Stimulated activated CD4-positive, alpha-beta T cell treated with anti-CD3 and anti-CD28 coated beads, Interleukin-1b, Interleukin-23, amount 100 ng/mL, for 24 hours (primary cell): ENCODE measurements around the gene NXN.
"Not testable (repeated sequence)": the region's sequence is repeated elsewhere in the genome, so short reads cannot be mapped to it uniquely, and the experiment has no call there.

Experiments used
- DNase-seq, 4 experiments: peaks; one replicate each; pipeline ENCODE4 v3.0.0-alpha.2; 2020; ENCODE audit warnings: low read depth in 4 of 4, low spot score in 1 of 4

The NXN gene

DNA sequence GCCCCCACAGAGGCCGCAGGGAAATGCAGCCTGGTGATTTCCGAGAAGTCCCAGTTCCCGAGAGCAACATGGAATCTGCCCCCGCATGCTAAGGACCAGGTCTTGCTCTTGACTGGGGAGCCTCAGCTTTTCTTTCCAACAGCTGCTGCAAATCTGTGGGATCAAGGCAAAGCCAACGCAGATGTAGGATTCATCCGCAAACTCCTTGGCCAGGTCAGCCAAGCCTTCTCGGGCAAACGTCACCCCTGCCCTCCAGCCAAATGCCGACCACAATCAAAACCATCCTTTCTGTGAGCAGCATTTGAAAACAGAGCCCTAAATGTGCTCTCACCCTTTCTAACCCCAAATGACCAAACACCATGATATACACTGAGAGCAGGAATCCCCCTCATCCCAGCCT, 143.4 kb downstream of the NXN start:
- no peak for DNase-seq

DNA sequence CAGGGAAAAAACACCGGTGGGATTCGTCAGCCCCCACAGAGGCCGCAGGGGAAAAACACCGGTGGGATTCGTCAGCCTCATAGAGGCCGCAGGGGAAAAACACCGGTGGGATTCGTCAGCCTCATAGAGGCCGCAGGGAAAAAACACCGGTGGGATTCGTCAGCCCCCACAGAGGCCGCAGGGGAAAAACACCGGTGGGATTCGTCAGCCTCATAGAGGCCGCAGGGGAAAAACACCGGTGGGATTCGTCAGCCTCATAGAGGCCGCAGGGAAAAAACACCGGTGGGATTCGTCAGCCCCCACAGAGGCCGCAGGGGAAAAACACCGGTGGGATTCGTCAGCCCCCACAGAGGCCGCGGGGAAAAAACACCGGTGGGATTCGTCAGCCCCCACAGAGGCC, 143.9 kb downstream of the NXN start:
- not testable (repeated sequence) for DNase-seq

DNA sequence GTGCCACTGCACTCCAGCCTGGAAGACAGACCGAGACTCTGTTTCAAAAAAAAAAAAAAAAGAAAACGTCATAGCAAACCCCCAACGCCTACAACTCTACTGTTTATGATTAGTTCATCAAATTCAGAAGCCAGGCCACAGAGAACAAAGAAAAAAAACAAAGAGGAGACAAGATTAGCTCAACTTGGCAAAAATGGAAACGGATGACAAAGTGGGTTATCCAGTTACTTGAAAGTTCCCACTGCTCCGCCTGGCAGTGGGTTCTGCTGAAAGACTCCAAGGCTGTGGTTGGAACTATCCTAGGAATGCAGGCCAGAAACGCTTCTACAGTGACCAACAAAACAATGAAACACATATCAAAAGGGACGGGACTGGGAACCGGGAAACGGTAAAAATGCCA, 144.3 kb downstream of the NXN start:
- DNase-seq: no peak

DNA sequence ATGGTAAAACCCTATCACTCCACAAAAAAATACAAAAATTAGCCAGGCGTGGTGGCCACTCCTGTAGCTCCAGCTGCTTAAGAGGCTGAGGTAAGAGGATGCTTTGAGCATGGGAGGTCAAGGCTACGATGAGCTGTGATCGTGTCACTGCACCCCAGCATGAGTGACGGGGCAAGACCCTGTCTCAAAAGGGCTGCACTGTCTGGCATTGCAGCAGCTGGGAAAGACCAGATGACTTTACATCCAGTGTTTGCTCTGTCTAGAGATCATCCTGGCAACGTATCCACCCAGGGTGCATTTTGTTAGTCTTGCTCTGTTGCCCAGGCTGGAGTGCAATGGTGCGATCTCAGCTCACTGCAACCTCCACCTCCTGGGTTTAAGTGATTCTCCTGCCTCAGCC, 145.4 kb downstream of the NXN start:
- DNase-seq: no peak

- DNase-seq: no peak
Measured at GRCh38 chr17:830950-831349, 148.6 kb downstream of the NXN start.

- DNase-seq: no peak
Measured at GRCh38 chr17:830381-830780, 149.2 kb downstream of the NXN start.

DNA sequence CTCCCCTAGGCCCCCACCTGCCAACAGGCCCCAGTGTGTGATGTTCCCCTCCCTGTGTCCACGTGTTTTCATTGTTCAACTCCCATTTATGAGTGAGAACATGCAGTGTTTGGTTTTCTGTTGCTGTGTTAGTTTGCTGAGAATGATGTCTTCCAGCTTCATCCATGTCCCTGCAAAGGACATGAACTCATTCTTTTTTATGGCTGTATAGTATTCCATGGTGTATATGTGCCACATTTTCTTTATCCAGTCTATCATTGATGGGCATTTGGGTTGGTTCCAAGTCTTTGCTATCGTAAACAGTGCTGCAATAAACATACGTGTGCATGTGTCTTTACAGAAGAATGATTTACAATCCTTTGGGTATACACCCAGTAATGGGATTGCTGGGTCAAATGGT, 150.0 kb downstream of the NXN start:
- DNase-seq: not testable (repeated sequence)

DNA sequence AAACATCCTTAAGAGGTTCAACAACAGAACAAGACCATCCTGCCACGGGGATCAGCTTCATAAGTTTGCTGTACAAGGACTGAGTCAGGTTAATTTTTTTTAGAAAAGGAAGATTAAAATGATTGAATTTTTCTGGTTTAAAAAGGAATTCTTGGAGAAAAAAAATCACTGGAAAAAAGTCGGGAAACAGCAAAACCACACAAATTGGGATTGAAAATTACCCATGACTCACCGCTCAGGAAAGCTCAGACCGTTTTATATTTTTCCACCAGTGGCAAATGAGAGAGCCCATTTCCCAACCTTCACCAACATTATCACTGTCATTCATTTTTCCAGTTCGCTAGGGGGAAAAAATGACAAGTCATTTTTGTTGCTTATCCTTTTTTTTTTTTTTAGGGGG, 150.8 kb downstream of the NXN start:
- no peak for DNase-seq

GRCh38 chr17:826778-827177, 152.8 kb downstream of the NXN start:
- no peak for DNase-seq

DNA sequence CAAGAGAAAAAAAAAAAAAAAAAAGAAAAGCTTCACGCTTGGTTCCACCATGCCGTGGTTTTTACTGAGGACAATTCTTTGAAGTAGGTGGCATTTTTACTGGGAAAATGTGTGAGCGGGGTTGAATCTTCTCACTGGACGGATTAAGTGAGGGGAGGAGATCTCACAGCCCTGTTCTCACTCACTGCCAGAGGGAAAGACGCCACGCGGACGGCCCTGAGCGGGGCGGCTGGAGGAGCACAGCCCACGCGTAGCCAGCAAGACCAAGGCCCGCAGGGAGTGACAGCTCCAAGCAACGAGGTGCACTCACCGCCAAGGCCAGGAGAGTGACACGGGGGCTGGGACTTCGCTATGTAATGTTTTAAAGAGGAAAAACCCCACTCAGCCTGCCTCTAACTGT, 154.4 kb downstream of the NXN start:
- no peak for DNase-seq

GRCh38 chr17:824378-824777, 155.2 kb downstream of the NXN start:
- DNase-seq: no peak

DNA sequence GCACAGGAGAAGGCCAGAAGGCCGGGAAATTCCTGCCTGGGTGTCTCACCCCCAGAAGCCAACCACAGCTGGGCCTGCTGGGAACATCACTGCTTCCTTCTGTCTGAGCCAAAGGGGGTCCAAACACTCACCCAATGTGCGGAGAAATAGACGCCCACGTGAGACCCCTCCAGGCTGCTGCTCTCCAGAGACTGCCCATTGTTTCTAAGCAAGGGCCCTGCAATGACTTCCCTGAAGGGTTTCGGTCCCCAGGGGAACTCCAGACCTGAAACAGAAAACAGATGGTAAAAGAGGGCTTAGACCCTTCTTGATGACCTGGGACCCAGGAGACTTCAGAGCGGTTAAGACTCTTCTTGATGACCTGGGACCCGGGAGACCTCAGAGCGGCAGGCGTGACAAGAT, 156.1 kb downstream of the NXN start:
- no peak for DNase-seq

GRCh38 chr17:819251-819650, 160.3 kb downstream of the NXN start:
- DNase-seq: no peak

DNA sequence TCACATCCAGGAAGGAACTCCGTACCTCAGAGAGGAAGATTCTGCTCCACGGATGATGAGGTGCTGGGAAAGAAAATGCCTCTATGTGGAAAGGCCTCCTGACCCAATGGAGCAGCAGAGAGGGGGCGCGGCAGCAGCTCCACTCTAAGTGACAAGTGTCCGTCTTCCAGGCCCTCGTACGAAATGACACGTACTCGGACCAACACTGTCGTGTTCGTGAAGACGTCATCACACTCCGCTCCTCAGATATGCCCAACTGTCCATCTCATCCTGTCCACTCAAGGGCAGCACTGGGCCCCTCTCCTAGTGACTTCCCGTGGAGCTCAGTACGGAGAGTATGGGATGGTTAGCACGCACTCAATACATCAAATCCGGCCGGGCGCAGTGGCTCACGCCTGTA, 165.2 kb downstream of the NXN start:
- no peak for DNase-seq

- no peak for DNase-seq
Measured at GRCh38 chr17:812638-813204, 166.9 kb downstream of the NXN start.

DNA sequence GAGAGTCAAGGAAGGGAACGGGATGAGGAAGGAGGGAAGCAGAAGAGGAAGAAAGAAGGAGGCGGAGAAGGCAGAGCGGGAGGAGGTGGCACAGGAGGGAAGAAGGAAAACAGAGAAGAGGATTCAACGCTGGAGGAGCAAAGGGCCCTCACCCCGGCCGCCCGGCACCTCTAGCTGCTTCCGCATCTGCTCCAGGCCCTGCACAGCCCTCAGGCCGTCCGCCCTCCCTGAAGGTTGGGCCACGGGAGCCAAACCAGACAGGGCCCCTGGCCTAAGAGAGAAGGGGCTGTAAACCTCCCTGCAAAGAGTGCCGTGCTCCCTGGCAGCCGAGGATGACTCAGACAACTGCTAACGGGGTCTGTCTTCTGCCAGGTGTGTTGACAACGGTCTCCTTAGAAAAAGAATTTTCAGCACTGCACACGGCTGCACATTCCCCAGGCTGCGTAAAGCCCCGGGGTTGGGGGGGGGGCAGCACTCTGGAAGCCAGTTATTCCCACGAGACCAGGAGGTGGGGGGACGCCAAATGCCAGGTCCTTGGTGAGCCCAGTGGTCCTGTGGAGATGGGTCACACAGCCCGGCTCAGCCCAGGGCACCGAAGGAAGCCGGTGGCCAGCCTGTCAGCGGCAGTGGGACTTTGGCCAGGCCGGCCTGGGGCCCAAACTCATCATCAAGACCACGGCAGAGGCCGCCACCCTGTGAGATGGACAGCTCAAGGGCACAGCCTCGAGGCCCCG, 168.4 kb downstream of the NXN start:
- no peak for DNase-seq

DNA sequence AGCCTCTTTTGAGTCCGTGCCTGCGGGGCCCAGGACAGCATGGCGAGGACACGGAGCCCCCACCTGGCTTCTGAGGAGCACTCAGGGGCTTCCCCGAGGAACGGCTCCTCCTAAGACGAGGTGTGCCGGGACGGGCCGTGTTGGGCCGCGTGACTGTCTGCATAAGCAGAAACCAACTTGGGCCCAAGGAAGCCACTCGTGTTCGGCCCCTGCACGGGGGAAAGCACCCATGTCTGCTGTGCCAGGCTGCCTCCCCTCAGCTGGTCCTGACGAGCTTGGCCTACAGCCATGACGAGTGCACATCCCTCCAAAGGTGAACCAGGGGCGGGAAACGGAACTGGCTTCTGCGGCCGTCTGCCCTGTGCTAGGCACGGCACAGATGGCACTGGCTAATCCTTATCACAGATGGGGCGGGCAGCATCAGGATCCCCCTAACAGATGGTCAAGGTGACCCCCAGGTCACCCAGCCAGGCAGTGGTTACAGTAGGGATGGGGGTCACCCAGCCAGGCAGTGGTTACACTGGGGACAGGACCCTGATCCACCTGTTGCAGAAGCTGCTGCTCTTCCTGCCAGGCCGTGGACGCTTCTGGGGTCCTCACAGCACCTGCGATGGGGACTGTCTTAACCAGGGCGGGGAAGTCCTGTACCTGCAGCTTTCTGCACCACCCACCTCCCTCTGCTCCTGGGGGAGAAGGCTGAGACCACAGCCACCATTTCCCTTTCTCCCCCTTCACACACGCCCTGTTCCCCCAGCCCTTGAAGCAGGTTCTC, 171.9 kb downstream of the NXN start:
- DNase-seq: no peak

- DNase-seq: no peak
Measured at GRCh38 chr17:806781-807522, 172.6 kb downstream of the NXN start.

DNA sequence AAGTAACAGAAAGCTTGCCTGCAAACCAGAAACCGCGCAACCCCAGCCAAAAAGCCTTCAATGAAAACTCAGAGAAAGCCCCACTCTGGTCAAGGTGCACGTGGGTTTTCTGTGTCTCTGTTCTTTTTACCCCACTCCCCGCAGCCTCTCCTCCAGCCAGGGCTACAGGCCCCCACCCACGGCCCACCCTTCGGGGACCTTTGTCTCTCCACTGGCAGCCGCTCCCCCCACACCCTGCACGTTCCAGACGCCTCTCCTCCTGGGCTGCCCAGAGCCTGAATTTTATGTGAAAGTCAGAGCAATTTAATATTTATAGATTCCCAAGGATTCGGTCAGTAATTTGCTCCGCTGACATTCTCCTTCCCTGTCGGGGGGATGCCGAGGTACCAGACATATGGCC, 173.2 kb downstream of the NXN start:
- DNase-seq: no peak

DNA sequence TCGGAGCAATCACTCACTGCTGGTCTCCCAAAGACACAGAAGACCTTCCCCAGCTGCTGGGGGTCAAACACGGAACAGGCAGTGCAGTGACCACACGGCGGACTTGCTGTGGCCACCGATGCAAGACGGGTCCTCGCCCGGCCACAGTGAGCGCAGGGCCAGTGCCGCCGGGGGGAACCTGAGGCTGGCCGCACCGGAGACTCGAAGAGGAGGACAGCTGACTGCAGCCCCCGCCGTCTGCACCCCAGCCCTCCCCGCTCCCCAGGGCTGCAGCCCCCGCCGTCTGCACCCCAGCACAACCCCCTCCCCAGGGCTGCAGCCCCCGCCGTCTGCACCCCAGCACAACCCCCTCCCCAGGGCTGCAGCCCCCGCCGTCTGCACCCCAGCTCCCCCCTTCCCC, 173.7 kb downstream of the NXN start:
- not testable (repeated sequence) for DNase-seq

DNA sequence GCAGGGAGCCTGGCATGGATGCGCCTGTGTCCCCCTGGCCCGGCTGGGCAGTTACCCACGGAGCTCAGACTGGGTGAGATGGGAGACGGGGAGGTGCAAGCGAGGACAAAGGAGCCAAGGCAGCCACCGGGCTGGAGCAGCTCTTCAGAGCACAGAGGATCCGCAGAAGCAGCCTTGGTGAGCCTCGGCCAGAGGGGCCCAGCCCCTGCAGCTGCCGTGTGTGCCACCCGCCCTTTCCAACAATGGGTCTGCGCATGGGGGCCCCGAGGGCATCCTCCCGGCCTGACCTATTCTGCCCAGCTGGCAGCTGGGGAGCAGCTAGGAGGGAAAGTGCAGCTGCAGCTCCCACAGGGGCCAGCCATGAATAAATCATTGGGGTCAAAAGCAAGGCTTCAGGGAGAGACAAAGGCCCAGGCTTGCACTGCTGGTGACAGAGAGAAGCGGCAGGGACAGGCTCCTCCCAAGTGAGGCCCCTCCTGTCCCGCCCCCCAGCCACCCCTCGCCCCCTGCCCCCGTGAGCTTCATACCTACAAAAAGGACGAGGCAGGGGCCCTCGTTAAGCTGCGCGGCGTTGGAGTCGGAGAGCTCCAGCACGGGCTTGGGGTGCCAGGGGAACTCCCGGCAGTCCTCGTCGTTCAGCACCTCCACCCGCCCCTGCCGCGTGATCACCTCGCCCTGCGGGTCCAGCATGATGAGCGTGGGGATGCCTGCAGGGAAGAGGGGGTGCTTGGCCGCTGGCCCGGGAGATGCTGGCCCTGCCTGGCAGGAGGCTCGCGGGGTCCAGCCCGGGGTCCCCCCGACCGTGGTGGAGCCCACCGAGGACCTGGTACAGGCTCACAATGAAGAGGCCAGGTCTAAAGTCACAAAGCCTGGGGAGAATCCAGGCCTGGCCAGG, 174.8 kb downstream of the NXN start:
- no peak for DNase-seq
